ENCODE data around the gene MRPL12.

Gene MRPL12

DNA sequence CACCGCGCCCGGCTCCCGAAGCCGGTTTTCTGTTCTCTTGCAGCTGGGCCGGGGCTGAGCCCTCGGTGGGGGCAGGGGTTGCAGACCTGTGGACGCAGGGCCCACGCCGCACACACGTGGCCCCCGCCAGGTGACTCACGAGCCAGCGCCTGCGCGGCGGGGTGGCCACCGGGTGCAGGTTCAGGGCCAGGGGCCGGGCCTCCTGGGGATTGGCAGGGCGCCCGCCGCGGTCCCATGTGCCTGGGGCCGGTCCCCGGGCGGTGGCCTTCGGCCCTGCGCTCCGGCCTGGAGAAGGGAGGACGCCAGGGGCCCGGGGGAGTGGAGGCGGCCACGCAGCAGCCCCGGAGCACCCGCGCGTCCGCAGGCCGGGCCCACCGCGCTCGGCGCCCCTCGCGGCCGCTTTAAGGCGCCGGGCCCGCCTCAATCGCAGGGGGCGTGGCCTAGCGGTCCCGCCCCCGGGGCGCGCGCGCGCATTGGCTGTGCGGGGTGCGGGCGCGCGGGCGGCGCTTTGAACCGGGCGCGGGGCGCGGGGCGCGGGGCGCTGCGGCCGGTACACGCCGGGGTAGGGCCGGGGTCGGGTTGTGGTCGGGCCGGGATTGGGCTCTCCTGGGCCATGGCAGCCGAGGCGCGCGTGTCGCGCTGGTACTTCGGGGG, 8.8 kb downstream of the MRPL12 start, which contains the start of gene SLC25A10:
TSS of gene SLC25A10 (plus strand) at position 471 of the 654 bp plus-strand sequence. CDS start at position 614, 143 bp downstream.
- DNase-seq (ENCODE audit: low read depth in 1 of 2, low spot score in 1 of 2) = peak; percentile 83 to 91
- Histone ChIP-seq H3K4me3 (replicated peaks; ENCODE audit: insufficient read depth, low read length) (peak within 1 kb of the TSS; percentile 78), H3K27me3 (ENCODE audit: insufficient read depth, poor library complexity, severe bottlenecking) (no peaks in the 10 kb centered on the region), H3K27ac (replicated peaks) (peak within 1 kb of the TSS; percentile 91)
- TF ChIP-seq POLR2AphosphoS5 (IDR thresholded peaks at IDR 0.05; ENCODE audit: low read depth) = peak; percentile 73
- TF ChIP-seq, protein P1, sequence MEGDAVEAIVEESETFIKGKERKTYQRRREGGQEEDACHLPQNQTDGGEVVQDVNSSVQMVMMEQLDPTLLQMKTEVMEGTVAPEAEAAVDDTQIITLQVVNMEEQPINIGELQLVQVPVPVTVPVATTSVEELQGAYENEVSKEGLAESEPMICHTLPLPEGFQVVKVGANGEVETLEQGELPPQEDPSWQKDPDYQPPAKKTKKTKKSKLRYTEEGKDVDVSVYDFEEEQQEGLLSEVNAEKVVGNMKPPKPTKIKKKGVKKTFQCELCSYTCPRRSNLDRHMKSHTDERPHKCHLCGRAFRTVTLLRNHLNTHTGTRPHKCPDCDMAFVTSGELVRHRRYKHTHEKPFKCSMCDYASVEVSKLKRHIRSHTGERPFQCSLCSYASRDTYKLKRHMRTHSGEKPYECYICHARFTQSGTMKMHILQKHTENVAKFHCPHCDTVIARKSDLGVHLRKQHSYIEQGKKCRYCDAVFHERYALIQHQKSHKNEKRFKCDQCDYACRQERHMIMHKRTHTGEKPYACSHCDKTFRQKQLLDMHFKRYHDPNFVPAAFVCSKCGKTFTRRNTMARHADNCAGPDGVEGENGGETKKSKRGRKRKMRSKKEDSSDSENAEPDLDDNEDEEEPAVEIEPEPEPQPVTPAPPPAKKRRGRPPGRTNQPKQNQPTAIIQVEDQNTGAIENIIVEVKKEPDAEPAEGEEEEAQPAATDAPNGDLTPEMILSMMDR (IDR thresholded peaks at IDR 0.05; ENCODE audit: insufficient read depth, low read length) = no peak

DNA sequence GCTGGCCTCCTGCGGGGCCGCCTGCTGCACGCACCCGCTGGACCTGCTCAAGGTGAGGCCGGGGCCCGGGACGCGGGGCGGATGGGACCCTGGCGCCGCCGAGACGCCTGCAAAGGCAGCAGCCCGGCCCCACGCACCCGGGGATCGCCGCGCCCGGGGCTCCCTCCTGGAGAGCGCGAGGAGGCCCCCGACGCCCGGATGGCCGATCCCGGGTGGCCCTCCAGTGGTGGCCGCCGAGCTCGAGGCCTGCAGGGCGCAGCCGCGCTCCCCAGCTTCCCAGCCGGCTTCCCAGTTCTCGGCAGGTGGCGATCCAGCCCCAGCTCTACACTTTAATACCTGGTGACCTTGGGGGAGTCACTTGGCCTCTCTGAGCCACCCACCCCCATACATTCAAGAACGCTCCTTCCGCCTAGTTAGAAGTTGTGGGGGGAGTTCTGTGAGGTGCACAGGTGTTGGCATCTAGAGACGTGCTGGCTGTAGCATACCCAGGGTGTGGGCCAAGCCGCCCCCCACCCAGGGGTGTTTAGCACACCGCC, 9.4 kb downstream of the MRPL12 start:
- TF ChIP-seq GABPA (IDR thresholded peaks at IDR 0.05; ENCODE audit: low read depth) = no peak
- TF ChIP-seq POLR2AphosphoS5 (IDR thresholded peaks at IDR 0.05; ENCODE audit: low read depth) = peak; percentile 8; the same call in 1 of the 2 replicates
- Histone ChIP-seq H3K4me3 (replicated peaks; ENCODE audit: insufficient read depth, low read length) (peak overlapping the region; percentile 78), H3K27ac (replicated peaks) (peak overlapping the region; percentile 80), H3K27me3 (ENCODE audit: insufficient read depth, poor library complexity, severe bottlenecking) (no peaks in the 10 kb centered on the region)
- DNase-seq (ENCODE audit: low read depth in 1 of 2, low spot score in 1 of 2) = no peak

DNA sequence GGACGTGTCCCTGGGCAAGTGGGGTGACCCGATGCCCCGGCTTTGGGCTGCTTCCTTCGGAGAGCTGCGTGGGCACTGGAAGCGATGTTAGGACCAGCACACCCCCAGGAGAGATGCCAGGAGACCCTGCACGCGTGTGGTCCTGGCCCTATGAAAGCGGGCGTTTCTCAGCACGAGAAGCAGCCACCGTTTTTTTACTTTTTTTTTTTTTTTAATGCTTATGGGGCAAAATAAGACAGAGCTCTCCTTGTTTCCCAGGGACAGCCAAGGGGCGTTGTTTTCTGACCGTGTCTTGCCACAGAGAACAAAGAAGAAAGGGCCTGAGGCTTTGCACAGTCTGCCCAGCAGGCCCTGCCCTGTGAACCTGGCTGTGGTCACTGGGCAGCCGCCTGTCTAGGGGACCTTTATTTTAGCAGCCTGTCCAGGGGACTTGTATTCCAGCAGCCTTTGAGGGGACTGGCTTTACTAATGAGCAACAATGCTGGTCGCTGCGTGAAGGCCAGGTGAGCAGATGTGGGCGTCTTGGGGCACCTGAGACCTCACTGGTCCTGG, 9.9 kb downstream of the MRPL12 start:
- no peak for DNase-seq (ENCODE audit: low read depth in 1 of 2, low spot score in 1 of 2)
- TF ChIP-seq, protein P1 (IDR thresholded peaks at IDR 0.05; ENCODE audit: insufficient read depth, low read length) = no peak
- TF ChIP-seq POLR2AphosphoS5 (IDR thresholded peaks at IDR 0.05; ENCODE audit: low read depth) (no peak), SPI1 (IDR thresholded peaks at IDR 0.05; ENCODE audit: borderline replicate concordance, low read depth) (no peak), GABPA (IDR thresholded peaks at IDR 0.05; ENCODE audit: low read depth) (no peak)
- TF ChIP-seq, protein P2, sequence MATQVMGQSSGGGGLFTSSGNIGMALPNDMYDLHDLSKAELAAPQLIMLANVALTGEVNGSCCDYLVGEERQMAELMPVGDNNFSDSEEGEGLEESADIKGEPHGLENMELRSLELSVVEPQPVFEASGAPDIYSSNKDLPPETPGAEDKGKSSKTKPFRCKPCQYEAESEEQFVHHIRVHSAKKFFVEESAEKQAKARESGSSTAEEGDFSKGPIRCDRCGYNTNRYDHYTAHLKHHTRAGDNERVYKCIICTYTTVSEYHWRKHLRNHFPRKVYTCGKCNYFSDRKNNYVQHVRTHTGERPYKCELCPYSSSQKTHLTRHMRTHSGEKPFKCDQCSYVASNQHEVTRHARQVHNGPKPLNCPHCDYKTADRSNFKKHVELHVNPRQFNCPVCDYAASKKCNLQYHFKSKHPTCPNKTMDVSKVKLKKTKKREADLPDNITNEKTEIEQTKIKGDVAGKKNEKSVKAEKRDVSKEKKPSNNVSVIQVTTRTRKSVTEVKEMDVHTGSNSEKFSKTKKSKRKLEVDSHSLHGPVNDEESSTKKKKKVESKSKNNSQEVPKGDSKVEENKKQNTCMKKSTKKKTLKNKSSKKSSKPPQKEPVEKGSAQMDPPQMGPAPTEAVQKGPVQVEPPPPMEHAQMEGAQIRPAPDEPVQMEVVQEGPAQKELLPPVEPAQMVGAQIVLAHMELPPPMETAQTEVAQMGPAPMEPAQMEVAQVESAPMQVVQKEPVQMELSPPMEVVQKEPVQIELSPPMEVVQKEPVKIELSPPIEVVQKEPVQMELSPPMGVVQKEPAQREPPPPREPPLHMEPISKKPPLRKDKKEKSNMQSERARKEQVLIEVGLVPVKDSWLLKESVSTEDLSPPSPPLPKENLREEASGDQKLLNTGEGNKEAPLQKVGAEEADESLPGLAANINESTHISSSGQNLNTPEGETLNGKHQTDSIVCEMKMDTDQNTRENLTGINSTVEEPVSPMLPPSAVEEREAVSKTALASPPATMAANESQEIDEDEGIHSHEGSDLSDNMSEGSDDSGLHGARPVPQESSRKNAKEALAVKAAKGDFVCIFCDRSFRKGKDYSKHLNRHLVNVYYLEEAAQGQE (IDR thresholded peaks at IDR 0.05; ENCODE audit: insufficient replicate concordance, low read depth) = no peak
- Histone ChIP-seq H3K4me3 (replicated peaks; ENCODE audit: insufficient read depth, low read length) (peak overlapping the region; percentile 78), H3K27me3 (ENCODE audit: insufficient read depth, poor library complexity, severe bottlenecking) (no peaks in the 10 kb centered on the region), H3K27ac (replicated peaks) (peak overlapping the region; percentile 80)

DNA sequence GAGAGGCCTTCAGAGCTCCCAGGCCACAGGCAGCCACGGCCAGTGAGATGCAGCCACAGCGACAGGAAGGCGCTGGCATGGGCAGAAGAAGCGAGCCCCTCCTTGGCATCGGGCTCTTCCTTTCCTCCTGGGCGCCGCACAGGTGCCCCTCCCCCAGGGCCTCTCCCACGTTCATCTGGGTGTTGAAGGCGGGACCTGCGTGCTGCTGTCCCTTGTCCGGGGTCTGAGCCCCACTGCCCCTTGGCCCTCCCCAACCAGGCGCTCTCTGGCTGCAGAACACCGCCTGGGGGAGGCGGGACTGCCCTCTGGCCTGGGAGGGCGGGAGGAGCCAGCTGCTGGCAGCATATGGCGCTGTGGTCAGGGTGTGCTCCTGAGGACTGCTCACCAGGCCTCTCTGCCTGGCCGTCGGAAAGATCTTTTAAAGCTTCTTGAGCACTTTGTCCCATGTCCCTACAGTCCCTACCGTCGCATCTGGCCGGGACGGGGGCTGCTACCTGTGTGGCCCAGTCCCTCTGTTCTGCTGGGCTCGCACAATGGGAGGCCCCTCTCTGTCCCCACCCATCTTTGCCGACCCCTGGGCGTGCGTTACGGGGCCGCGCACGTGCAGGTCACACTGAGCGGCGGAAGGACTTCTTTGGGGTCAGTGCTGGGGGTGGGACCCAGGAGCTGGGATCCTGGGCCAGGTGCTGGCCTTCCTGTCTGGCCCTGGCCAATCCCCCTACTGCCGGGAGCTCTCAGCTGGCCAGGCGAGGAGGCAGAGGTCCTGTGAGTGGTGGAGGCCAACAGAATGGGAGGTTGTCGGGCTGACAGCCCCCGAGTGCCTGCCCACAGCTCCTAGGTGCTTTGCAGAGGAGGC, 10.6 kb downstream of the MRPL12 start:
- Histone ChIP-seq H3K27ac (replicated peaks) (peak overlapping the region; percentile 80), H3K4me3 (replicated peaks; ENCODE audit: insufficient read depth, low read length) (peak overlapping the region; percentile 78), H3K27me3 (ENCODE audit: insufficient read depth, poor library complexity, severe bottlenecking) (no peaks in the 10 kb centered on the region)
- TF ChIP-seq SPI1 (IDR thresholded peaks at IDR 0.05; ENCODE audit: borderline replicate concordance, low read depth) (no peak), GABPA (IDR thresholded peaks at IDR 0.05; ENCODE audit: low read depth) (no peak), POLR2AphosphoS5 (IDR thresholded peaks at IDR 0.05; ENCODE audit: low read depth) (peak; percentile 18; the same call in 1 of the 2 replicates)
- TF ChIP-seq, protein P1 (IDR thresholded peaks at IDR 0.05; ENCODE audit: insufficient read depth, low read length) = no peak
- TF ChIP-seq, protein P2 (IDR thresholded peaks at IDR 0.05; ENCODE audit: insufficient replicate concordance, low read depth) = no peak
- no peak for DNase-seq (ENCODE audit: low read depth in 1 of 2, low spot score in 1 of 2)

Data from HL-60 (cell line).